NT2/D1 (cell line): ENCODE measurements around the gene TOX3.

Source experiments
- SUZ12 ChIP-seq: IDR thresholded peaks from 2 replicates; pipeline ENCODE4 v1.6.1; 2011; ENCODE audit not compliant: insufficient read length, insufficient read depth; ENCODE audit errors: extremely low read depth
- YY1 ChIP-seq: IDR thresholded peaks from 2 replicates; pipeline ENCODE4 v1.6.1; 2011; ENCODE audit not compliant: insufficient read length, insufficient read depth
- ZNF274 ChIP-seq: IDR thresholded peaks from 2 replicates; pipeline ENCODE4 v1.6.1; 2011; ENCODE audit warnings: mild to moderate bottlenecking, low read depth, low read length

DNA sequence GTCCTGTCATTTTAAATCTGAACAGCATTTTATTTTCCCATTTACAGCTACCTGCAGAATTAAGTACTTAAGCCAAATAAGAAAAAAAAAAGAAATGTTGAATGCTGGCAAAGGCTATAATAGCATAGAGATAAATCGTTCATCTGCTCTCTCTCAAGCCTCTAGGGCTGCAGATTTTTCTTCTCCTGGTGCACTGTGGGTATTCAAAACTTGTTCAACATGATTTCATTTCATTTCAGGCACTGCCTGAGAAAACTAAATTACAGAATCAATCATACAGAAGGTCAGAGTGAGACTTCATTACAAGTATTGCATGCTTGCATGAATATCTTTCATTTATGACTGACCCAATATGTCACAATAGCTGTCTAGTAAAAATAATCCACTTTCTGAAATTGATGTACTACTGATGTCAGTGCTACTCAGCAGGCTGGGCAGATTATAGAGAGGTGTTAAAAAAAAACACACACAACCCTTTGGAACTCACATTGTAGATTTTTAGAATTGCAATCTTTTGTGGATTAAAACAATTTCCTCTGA is 86.2 kb downstream of the TOX3 start:
- TF ChIP-seq ZNF274, result no peak
- no peak for TF ChIP-seq YY1
- no peak for TF ChIP-seq SUZ12
